GM23338 (cell line): ENCODE measurements around the gene ATF7IP2. TPM values are rescaled to one million over a fixed set of nuclear protein-coding genes. Genes with fewer than 3 reads are reported as not detected.

ENCODE experiments used
- ATAC-seq: fragments of 200-7000 bp; cut with Tn5 transposase; 3 replicates; pipeline ENCODE4 v1.9.1; 2020
- DNase-seq: peaks from one replicate; pipeline ENCODE4 v3.0.0-alpha.2; 2015; ENCODE audit warnings: low spot score
- H2AFZ ChIP-seq: fragments of 200-600 bp; sonication (generic); 2 replicates; pipeline ENCODE4 v1.8.0; 2016; ENCODE audit warnings: antibody characterized with exemption, mild to moderate bottlenecking, moderate library complexity
- H3F3A ChIP-seq: fragments of 200-600 bp; sonication (generic); replicated peaks from 2 replicates; pipeline ENCODE4 v1.8.0; 2017; ENCODE audit warnings: antibody characterized with exemption, mixed run types, low read depth
- H3K27ac ChIP-seq: fragments of 200-600 bp; sonication (generic); 2 replicates; pipeline ENCODE4 v1.6.1; 2016; ENCODE audit warnings: low read depth
- H3K27me3 ChIP-seq: fragments of 200-600 bp; sonication (generic); 2 replicates; pipeline ENCODE4 v1.8.0; 2016; ENCODE audit warnings: mild to moderate bottlenecking, mixed run types, moderate library complexity; ENCODE audit not compliant: insufficient read depth
- H3K36me3 ChIP-seq: fragments of 200-600 bp; sonication (generic); 2 replicates; pipeline ENCODE4 v1.8.0; 2016; ENCODE audit warnings: mild to moderate bottlenecking; ENCODE audit not compliant: insufficient read depth
- H3K4me1 ChIP-seq: fragments of 200-600 bp; sonication (generic); 2 replicates; pipeline ENCODE4 v1.8.0; 2016; ENCODE audit warnings: mild to moderate bottlenecking, moderate library complexity; ENCODE audit not compliant: insufficient read depth
- H3K4me2 ChIP-seq: fragments of 200-600 bp; sonication (generic); 2 replicates; pipeline ENCODE4 v1.7.1; 2017; ENCODE audit warnings: mixed run types
- H3K4me3 ChIP-seq: fragments of 200-600 bp; sonication (generic); 2 replicates; pipeline ENCODE4 v1.6.1; 2016; ENCODE audit warnings: mixed run types
- H3K79me2 ChIP-seq: fragments of 200-600 bp; sonication (generic); replicated peaks from 2 replicates; pipeline ENCODE4 v1.8.0; 2017; ENCODE audit warnings: mild to moderate bottlenecking; ENCODE audit not compliant: insufficient read depth
- H3K9me2 ChIP-seq: fragments of 200-600 bp; sonication (generic); 2 replicates; pipeline ENCODE4 v1.8.0; 2017; ENCODE audit not compliant: insufficient read depth
- H4K20me1 ChIP-seq: fragments of 200-600 bp; sonication (generic); replicated peaks from 2 replicates; pipeline ENCODE4 v1.8.0; 2017; ENCODE audit warnings: mild to moderate bottlenecking; ENCODE audit not compliant: insufficient read depth
- H3K27ac Mint-ChIP-seq: 2 replicates; pipeline ENCODE4 v1.8.0; 2020; ENCODE audit warnings: inconsistent platforms, mild to moderate bottlenecking, moderate library complexity, mixed read lengths
- H3K27me3 Mint-ChIP-seq: 3 replicates; pipeline ENCODE4 v1.8.0; 2022; ENCODE audit warnings: low read depth, mild to moderate bottlenecking, moderate library complexity, mixed read lengths, inconsistent platforms; ENCODE audit not compliant: insufficient read depth, poor library complexity
- H3K36me3 Mint-ChIP-seq: 3 replicates; pipeline ENCODE4 v1.8.0; 2021; ENCODE audit warnings: low read depth, mild to moderate bottlenecking, inconsistent platforms, moderate library complexity, mixed read lengths
- H3K4me1 Mint-ChIP-seq: 3 replicates; pipeline ENCODE4 v1.8.0; 2020; ENCODE audit warnings: mild to moderate bottlenecking, inconsistent platforms, mixed read lengths
- H3K4me3 Mint-ChIP-seq: 3 replicates; pipeline ENCODE4 v1.8.0; 2021; ENCODE audit warnings: moderate library complexity, mild to moderate bottlenecking, inconsistent platforms, mixed read lengths
- H3K9me3 Mint-ChIP-seq: 3 replicates; pipeline ENCODE4 v1.8.0; 2020; ENCODE audit warnings: moderate library complexity, mild to moderate bottlenecking, inconsistent platforms, mixed read lengths
- CREB1 ChIP-seq: fragments of 250-450 bp; sonication (Bioruptor Pico); IDR thresholded peaks from 2 replicates; pipeline ENCODE4 v1.5.0; 2020; ENCODE audit warnings: low read depth, mild to moderate bottlenecking, moderate library complexity
- EZH2 ChIP-seq: fragments of 200-600 bp; sonication (generic); IDR thresholded peaks from one replicate; pipeline ENCODE4 v1.8.0; 2017; ENCODE audit warnings: antibody characterized with exemption, mild to moderate bottlenecking, low read depth; ENCODE audit not compliant: unreplicated experiment
- JUNB ChIP-seq: IDR thresholded peaks from one replicate; pipeline ENCODE4 v1.6.1; 2016; ENCODE audit warnings: antibody characterized with exemption; ENCODE audit not compliant: unreplicated experiment
- NANOG ChIP-seq: IDR thresholded peaks from 2 replicates; pipeline ENCODE4 v1.6.1; 2016; ENCODE audit warnings: antibody characterized with exemption, borderline replicate concordance
- POLR2AphosphoS5 ChIP-seq: IDR thresholded peaks from 2 replicates; pipeline ENCODE4 v1.6.1; 2016; ENCODE audit warnings: antibody characterized with exemption, low read depth
- REST ChIP-seq: IDR thresholded peaks from one replicate; pipeline ENCODE4 v1.6.1; 2018; ENCODE audit warnings: antibody characterized with exemption; ENCODE audit not compliant: unreplicated experiment
- STAT1 ChIP-seq: IDR thresholded peaks from one replicate; pipeline ENCODE4 v1.6.1; 2016; ENCODE audit warnings: antibody characterized with exemption; ENCODE audit not compliant: unreplicated experiment
- ZNF331 ChIP-seq: fragments of 250-450 bp; sonication (Bioruptor Pico); IDR thresholded peaks from 2 replicates; pipeline ENCODE4 v1.5.0; 2020; ENCODE audit warnings: low read depth, mild to moderate bottlenecking, moderate library complexity
- ZNF462 ChIP-seq: fragments of 250-450 bp; sonication (Bioruptor Pico); IDR thresholded peaks from 2 replicates; pipeline ENCODE4 v1.5.0; 2020; ENCODE audit warnings: mild to moderate bottlenecking, moderate library complexity
- polyA plus RNA-seq: library from polyadenylated mRNA; unstranded; fragments of >200 nt; fragmentation: Nextera tagmentation; extraction: Ambion mirVana; gene quantifications from 2 replicates; pipeline ENCODE4 v1.2.1, GENCODE V29; 2016
- total RNA-seq: library from RNA; depleted of rRNA; stranded (reverse); fragments of >200 nt; shearing (Covaris generic); gene quantifications from 2 replicates; pipeline ENCODE4 v1.2.3, GENCODE V29; 2014
- TF ChIP-seq, protein P1 (sequence below): IDR thresholded peaks from 2 replicates; pipeline ENCODE4 v1.6.1; 2016; ENCODE audit warnings: antibody characterized with exemption

ATF7IP2 gene
- total and polyA plus RNA-seq, 2 experiments from 2014 or later = 27.9 to 55.7 TPM

GRCh38 chr16:10500582-10500981, 114.7 kb downstream of the ATF7IP2 start:
- Histone ChIP-seq H3K79me2 (no peaks in the 10 kb centered on the region), H3K9me2 (0 out of 2 replicates have a peak, but pooled peaks cover 4% of the 10 kb centered on the region), H3K36me3 (peaks cover 11% of the 10 kb centered on the region; the same call in 1 of the 2 replicates), H3K4me3 (no peak overlapping the region), H4K20me1 (no peaks in the 10 kb centered on the region), H3K27me3 (no peaks in the 10 kb centered on the region), H2AFZ (no peak overlapping the region), H3K27ac (no peak overlapping the region), H3K4me1 (peaks cover 6% of the 10 kb centered on the region; the same call in 1 of the 2 replicates), H3F3A (0 out of 2 replicates have a peak, but pooled peaks cover 6% of the 10 kb centered on the region), H3K4me2 (no peak overlapping the region)
- peaks cover 22% of the 10 kb centered on the region for H3K36me3 Mint-ChIP-seq
- TF ChIP-seq JUNB (no peak), POLR2AphosphoS5 (no peak), ZNF331 (no peak), EZH2 (no peak), STAT1 (no peak), CREB1 (CRISPR knock-in tag) (no peak)
- DNase-seq (no peak), ATAC-seq (no peak)
- peaks cover 13% of the 10 kb centered on the region; the same call in 2 of the 3 replicates for H3K4me1 Mint-ChIP-seq
- H3K9me3 Mint-ChIP-seq = peaks cover 38% of the 10 kb centered on the region
- no peak overlapping the region for H3K4me3 Mint-ChIP-seq
- peaks cover 5% of the 10 kb centered on the region for H3K27me3 Mint-ChIP-seq
- H3K27ac Mint-ChIP-seq = no peak overlapping the region

- Mint-ChIP-seq H3K4me3 (no peak overlapping the region), H3K9me3 (peaks cover 37% of the 10 kb centered on the region), H3K4me1 (peaks cover 14% of the 10 kb centered on the region; the same call in 2 of the 3 replicates), H3K36me3 (peaks cover 23% of the 10 kb centered on the region), H3K27ac (no peak overlapping the region), H3K27me3 (peaks cover 5% of the 10 kb centered on the region)
- H2AFZ ChIP-seq = no peak overlapping the region
- peaks cover 11% of the 10 kb centered on the region; the same call in 1 of the 2 replicates for H3K36me3 ChIP-seq
- DNase-seq (peak; percentile 5), ATAC-seq (no peak)
- H3K9me2 ChIP-seq = 0 out of 2 replicates have a peak, but pooled peaks cover 4% of the 10 kb centered on the region
- H3K27ac ChIP-seq = no peak overlapping the region
- H3K79me2 ChIP-seq = no peaks in the 10 kb centered on the region
- no peak overlapping the region for H3K4me2 ChIP-seq
- 0 out of 2 replicates have a peak, but pooled peaks cover 6% of the 10 kb centered on the region for H3F3A ChIP-seq
- no peaks in the 10 kb centered on the region for H3K27me3 ChIP-seq
- peaks cover 6% of the 10 kb centered on the region; the same call in 1 of the 2 replicates for H3K4me1 ChIP-seq
- H3K4me3 ChIP-seq = no peak overlapping the region
- no peaks in the 10 kb centered on the region for H4K20me1 ChIP-seq
- no peak for TF ChIP-seq REST
- TF ChIP-seq ZNF462 (CRISPR knock-in tag) = no peak
- no peak for TF ChIP-seq CREB1 (CRISPR knock-in tag)
- no peak for TF ChIP-seq ZNF331
- no peak for TF ChIP-seq STAT1
- no peak for TF ChIP-seq JUNB
- no peak for TF ChIP-seq EZH2
- TF ChIP-seq, protein P1, sequence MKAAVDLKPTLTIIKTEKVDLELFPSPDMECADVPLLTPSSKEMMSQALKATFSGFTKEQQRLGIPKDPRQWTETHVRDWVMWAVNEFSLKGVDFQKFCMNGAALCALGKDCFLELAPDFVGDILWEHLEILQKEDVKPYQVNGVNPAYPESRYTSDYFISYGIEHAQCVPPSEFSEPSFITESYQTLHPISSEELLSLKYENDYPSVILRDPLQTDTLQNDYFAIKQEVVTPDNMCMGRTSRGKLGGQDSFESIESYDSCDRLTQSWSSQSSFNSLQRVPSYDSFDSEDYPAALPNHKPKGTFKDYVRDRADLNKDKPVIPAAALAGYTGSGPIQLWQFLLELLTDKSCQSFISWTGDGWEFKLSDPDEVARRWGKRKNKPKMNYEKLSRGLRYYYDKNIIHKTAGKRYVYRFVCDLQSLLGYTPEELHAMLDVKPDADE = no peak
- TF ChIP-seq NANOG = no peak
Measured at GRCh38 chr16:10501016-10501607, 115.3 kb downstream of the ATF7IP2 start.
